GM21786 (cell line): Measurements from ENCODE around the gene RGR.
A peak's percentile ranks its signal among the peaks of the same experiment; 100 is the strongest.

Experiments
- ATAC-seq: cut with Tn5 transposase; IDR thresholded peaks from one replicate; pipeline ENCODE4 v1.9.1; 2021; ENCODE audit not compliant: unreplicated experiment

RGR gene, protein sequence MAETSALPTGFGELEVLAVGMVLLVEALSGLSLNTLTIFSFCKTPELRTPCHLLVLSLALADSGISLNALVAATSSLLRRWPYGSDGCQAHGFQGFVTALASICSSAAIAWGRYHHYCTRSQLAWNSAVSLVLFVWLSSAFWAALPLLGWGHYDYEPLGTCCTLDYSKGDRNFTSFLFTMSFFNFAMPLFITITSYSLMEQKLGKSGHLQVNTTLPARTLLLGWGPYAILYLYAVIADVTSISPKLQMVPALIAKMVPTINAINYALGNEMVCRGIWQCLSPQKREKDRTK

DNA sequence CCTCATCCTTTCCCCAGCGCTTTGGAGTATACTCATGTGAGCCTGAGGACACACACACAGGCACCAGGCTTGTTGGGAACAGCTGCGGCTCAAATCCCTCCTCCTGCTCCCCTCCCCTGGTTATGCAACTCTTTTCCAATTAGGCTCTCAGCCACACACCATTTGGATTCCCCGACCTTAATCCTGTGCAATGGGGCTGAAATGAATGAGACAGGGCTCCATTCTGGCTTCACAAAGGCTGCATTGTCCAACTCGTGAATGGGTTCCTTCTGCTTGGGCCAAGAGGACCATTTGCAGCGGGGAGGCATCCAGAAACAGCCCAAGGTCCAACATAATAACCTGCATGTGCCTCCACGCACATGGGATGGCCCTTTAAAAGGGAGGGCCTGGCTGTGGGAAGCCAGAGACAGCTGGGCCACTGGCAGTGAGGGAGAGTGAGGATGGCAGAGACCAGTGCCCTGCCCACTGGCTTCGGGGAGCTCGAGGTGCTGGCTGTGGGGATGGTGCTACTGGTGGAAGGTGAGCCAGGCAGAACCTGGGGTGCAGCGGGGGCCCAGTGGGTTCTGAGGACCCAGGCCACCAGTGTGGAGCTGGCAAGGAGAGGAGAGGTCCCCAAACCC is at the start of gene RGR:
TSS of gene RGR (plus strand) at position 403 of the 620 bp plus-strand sequence. CDS start at position 441, 38 bp downstream.
- no peak for ATAC-seq

DNA sequence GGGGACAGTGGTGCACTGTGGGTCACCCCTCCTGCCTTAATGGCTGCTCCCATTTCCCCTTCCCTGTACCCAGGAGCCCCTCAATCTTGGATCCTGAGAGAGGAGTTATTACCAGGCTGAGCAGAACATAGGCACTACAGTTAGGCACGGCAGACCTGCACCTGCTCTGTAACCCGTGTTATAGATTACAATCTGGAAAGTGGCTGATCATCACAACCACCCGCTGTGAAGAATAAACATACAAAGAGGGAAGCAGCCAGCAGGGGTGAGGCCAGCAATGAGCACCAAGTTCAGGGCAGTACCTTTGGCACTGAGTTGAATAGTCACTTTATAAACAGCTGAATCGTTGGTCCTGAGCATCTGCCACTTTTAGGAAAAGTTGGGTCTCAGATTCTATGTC is 48.8 kb upstream of the RGR start:
- no peak for ATAC-seq

DNA sequence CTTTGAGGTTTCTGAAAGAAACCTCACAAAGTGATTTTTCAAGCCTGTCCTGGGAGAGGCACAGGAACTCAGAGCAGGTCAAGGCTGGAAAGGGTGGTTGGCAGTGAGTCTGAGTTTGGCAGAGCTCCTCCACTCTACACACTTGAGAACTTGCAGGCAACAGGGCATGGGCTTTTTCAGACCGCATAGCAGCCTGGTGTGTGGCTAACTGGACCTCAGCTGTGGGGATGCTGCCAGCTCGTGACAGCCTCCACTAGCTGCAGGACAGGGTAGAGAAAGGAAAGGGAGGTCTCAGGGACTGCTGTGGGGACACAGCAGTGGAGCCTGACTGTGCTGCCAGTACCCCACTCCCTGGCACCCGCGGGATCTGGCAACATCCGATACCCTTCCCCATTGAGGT is 47.9 kb upstream of the RGR start:
- ATAC-seq, result no peak

DNA sequence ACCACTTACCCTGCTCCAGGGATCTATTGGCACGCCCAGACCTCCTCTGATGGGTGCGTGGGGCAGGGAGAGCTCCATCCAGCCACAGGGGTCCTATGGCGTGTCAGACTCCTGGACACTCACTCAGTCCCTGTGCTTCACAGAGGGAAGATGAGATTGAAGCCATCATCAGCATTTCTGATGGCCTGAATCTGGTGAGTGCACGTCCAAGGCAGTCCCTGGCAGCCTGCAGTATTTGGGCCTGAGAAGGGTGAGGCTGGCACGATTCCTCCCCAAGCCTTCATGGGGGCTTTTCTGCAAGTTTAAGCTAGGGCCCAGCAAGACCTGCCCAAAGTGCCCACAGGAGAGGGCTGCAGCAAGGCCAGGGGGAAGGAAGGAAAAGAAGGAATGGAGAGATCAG is 47.2 kb upstream of the RGR start:
- ATAC-seq, result no peak

DNA sequence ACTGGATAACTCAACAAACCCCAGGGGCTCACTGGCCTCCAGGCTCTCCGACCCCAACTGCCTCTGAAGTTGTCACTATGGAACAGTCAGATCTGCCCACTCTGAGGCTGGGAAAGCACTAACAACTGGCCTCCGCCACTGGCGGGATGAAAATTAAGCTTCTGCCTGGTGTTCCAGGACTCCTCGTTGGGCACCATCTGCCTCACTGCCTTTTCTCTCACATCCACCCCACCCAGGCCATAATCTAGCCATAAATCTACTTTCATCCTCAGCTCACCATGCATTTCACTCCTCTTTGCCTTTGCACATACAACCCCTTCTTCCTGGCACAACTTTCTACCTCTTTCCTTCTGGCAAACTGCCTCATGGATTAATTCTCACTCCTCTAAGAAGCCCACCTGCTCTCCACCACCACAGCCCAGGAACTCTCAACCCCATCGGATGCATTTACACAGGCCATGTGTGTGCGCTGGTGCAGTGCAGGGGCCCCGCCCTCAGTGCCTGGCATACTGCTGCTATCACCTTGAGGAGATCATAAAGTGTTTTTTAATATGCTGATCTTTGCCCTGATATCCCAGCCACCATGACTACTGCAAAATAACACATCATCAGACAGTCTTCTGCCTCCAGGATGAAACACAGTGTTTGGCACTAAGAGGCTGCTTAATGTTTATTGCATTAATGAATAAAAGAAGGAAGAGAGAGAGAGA is 46.5 kb upstream of the RGR start:
- no peak for ATAC-seq

DNA sequence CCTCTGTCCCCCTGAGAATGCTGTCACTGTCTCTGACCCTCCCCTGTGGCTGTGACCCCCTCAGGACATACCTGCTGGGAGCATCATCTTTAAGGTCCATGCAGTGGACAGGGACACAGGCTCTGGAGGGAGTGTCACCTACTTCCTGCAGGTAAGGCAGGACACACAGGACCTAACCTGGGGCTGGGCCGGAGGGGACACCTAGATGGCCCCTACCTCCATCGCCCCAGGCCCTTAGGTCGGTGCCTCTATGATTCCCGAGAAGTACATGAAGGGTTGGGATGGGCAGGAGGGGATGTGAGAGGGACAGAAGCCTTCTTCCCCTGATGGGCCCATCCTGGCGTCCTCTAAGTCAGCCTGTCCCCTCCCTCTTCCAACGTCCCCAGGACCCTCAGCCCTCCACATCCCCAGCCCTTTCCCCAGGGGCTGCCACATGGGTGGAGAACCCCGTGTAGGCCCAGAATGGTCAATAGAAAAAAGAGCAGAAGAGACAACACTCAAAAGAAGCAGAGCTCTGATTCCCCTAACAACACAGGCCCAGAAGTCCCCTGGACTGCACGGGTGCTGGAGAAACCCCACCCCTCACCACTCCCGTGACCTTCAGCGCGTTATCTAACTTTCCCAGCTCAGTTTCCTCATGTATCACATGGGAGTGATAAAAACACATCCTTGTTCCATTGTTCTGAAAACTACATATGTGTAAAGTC is 44.2 kb upstream of the RGR start:
- ATAC-seq, result no peak

DNA sequence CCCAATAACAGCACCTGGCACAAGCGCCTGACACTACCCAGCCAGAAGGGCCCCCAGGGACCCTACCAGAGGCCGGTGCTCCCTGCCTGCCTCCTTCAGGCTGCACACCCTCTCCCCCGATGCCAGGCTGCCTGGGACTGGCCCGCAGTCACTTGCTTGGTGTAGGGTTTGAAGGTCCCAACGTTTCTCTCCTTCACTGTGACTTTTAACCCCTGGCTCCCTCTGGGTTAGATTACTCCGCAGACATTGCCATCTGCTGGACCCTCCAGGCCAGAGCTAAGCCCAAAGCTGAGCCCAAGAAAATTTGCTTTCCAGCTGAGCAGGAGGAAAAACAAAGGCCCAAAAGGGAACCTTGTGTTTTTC is 43.6 kb upstream of the RGR start:
- ATAC-seq, result no peak

DNA sequence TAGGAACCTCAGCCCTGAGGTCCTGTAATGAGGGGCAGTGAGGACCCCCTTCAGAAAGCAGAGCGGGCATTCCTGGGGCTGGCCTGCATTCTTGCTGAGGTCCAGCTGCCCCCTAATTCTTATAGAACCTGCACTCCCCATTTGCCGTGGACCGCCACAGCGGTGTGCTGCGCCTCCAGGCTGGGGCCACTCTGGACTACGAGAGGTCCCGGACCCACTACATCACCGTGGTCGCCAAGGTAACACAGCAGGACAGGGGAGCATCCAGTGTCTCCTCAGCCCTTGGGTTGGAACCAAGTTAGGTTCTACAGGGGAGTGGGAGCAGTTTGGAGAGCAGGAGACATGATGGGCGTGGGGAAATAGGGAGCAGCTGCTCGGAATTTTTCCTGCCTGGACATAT is 43.2 kb upstream of the RGR start:
- ATAC-seq, result no peak

DNA sequence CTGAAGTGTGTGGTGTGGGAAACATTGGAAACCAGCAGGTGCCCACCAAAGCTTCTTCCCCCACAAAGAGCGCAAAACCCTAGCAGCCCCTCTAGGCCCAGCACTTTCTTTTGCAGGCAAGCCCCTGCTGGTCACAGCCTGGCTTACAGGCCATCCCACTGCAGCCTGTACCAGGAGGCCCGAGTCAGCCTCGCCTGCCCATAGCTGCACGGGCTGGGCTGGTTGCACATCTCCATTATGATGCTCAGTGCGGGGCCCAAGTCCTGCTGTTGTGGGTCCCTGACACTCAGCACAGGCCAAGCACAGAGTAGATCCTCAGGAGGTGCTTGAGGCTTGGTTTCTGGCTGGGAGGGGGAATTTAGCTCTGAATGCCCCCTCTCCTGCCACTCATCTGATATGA is 42.5 kb upstream of the RGR start:
- ATAC-seq, result no peak

DNA sequence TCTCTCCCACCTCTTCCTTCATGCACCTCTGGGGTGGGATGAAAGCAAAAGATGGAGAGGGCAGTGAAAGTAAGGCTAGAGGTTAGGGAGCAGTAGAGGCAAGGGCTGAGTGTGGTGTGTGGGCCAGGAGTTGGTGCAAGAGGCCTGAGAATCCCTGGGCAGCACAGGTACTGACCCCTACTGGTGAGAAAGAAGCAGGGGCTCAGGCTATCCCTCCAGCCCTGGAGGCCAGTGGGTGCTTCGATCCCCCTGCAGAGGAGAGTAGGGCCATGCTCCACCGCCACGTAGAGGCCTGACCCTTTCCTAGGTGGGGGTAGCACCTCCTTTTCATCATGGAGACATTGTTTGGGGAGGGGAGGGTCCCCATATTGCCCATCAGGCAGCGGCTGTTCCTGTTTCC is 40.7 kb upstream of the RGR start:
- ATAC-seq, result peak; percentile 63

DNA sequence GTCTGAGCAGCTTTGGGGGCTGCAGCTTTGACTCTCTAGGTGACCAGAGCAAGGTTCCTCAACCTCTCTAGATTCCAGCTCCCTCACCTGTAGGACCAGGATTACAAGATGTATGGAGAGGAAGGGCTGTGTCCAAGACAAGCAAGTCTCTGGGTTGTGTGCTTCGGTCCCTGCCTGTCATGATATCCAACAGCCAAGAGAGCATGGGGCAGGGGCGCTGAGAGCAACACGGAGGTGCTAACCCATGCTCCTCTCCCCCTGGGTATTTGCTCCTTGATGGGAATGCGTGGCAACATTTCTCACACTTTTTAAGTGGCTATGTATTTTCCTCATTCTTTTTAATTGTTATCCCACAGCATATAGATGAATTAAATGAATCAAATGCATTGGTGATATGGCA is 40.2 kb upstream of the RGR start:
- ATAC-seq, result no peak

DNA sequence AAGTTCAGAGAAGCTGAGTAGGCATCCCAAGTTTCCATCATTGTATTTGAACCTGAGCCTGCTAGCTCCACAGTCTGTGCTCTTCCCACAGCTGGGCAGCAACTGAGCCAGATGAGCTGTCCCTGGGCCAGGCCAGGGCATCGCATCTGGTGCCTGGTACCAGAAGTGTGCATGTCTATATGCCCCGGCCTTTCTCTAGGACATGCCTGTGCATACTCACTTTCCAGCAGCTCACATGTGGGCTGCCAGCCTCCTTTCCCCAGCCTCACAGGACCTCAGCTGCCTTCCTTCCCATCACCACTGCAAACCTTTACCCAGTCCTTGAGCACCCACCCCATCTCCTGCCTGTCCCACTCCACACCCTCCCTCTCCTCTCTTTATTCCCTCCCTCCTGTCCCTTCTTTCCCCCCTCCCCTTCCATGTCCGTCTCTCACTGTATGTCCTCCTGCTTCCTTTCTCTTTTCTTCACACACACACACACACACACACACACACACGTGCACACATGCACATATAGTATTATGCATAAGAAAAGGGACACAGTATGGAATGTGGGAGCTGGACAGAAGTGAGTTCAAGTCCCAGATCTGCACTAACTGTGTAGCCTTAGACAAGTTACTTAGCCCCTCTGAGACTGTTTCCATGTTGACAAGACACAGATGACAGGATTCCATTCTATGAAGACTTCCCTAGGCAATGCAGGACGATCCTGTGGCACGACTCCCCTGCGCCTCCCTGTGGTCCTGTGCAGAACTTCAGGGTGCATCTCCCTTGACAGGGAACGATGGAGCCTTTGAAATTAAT is 39.6 kb upstream of the RGR start:
- peak; percentile 67 for ATAC-seq

DNA sequence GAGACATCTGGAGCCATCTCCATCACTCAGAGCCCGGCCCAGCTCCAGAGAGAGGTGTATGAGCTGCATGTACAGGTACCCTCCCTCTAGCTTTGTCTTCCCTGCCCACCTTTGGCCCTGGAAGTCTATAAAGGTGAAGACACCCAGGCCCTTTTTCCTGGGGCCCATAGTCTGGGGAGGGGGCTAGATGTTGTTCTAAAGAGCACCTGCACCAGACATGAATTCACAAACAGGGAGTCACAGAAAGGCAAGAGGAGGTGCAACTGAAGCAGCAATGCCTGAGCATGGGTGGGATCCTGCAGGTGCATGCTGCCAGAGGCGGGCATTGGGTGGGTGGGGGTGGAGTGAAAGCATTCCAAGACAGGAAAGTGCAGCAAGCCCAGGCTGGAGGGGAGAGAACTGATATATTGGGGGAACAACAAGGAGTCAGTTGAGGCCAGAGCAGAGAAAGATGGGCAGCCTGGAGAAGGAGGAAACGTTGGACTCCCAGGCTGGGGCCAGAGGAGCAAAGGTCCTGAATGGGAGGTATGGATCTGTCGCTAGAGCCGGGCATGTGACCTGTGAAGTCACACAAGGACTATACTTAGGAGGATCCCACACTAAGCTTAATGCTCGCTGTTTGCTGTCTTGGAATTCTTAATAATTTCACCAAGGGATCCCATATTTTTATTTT is 38.9 kb upstream of the RGR start:
- ATAC-seq, result no peak

DNA sequence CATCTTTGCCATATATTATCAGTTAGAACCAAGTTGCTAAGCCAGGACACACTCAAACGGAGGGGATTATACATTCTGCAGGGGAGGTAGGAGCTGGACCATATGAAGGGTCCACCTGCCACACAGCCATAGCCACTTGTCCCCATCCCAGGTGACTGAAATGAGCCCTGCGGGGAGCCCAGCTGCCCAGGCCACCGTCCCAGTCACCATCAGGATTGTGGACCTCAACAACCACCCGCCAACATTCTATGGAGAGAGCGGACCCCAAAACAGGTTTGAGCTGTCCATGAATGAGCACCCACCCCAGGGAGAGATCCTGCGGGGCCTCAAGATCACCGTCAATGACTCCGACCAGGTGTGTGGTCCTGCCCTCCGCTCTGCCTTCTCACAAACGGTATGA is 36.8 kb upstream of the RGR start:
- no peak for ATAC-seq

DNA sequence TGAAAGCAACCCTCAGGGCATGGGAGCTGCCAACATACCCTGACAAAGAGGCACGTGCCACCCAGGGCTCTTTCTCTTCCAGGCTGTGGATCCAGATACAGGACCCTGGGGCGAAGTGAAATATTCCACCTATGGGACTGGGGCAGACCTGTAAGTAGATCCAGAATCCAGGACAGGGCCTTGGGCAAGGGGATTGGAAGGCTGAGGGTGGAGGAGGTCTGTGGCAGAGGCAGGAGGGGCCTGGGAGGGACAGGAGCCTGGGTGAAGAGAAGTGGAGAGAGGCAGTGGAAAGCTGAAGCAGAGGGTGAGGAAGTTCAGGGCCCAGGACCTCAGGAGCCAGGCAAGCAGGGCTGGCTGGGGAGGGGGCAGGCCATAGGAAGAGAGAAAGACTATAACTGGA is 33.3 kb upstream of the RGR start:
- ATAC-seq, result no peak

DNA sequence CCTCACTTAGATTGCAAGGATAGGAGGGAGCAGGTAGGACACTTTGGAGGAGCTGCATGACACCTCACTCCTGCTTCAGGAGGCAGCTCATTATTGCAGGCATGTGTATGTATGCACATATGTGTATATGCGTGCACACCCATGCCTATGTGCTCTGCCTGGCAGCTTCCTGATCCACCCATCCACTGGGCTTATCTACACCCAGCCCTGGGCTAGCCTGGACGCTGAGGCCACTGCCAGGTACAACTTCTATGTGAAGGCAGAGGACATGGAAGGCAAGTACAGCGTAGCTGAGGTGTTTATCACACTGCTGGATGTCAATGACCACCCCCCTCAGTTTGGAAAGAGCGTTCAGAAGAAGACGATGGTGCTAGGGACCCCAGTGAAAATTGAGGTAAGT is 32.8 kb upstream of the RGR start:
- no peak for ATAC-seq

DNA sequence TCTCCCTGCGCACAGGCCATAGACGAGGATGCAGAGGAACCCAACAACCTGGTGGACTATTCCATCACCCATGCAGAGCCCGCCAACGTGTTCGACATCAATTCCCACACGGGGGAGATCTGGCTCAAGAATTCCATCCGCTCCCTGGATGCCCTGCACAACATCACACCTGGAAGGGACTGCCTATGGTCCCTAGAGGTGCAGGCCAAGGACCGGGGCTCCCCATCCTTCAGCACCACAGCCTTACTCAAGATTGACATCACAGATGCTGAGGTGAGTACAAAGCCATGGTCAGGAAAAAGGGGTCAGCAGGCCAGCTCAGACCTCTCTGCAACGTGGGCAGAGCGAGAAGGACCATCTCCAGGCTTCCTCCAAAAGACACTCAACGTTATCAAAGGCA is 31.8 kb upstream of the RGR start:
- no peak for ATAC-seq

DNA sequence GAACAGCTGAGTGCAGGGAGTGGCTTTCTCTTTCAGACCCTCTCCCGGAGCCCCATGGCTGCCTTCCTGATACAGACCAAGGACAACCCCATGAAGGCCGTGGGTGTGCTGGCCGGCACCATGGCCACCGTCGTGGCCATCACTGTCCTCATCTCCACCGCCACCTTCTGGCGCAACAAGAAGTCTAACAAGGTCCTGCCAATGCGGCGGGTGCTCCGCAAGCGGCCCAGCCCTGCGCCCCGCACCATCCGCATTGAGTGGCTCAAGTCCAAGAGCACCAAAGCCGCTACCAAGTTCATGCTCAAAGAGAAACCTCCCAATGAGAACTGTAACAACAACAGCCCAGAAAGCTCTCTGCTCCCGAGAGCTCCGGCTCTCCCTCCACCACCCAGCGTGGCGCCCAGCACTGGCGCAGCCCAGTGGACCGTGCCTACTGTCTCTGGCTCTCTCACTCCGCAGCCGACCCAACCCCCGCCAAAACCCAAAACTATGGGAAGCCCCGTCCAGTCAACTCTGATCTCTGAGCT is 30.7 kb upstream of the RGR start:
- ATAC-seq, result no peak

DNA sequence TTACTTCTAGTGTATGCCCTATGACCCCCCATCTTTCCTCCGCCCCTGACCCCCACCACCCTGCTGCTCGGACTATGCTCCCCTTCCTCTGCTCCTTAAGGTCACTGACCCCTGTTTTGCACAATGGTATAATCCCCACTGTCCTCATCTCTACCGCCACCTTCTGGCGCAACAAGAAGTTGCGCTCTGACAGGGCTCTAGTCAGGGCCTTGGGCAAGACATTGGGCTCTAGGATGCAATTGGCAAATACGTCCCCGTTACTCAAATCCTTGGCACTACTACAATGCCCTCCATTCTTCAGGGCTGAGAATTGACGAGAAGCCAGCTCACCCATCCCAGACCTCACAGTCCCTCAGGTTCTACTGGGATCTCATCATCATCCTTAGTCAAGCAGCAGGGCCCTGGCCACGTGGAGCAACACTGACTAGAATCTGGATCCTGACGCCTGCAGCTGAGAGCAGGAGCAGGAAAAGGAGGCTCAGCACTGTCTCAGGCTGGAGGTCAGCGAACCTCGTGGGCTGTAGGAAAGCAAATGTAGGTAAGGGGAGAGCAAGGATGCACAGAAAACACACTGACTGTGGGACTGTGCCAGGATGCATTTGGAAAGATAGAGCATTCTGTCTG is 30.1 kb upstream of the RGR start:
- ATAC-seq, result peak; percentile 86

DNA sequence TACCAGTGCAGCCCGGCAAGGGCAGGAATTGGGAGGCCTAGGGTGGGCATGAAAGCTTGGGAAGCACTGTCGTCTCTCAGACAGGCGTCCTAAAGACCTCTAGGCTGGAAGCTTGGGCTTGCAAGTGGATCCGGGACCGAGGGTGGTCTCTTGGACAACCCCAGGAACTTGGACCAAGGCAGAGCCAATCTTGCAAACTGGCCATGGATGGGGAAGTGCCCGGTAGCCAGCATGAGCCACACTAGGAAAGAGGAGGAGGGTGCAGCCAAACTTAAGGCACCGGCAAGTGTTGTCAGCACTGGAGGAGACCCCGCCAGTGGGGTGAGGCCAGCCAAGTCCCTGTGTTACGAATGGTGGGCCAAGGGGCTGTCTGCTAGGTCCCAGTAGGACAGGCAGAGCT is 28.0 kb upstream of the RGR start:
- no peak for ATAC-seq
